ENCODE measurements around the gene ALS2CL.

The ALS2CL gene

GRCh38 chr3:46662771-46663551 is 30.5 kb downstream of the ALS2CL start:
- no peak for DNase-seq

GRCh38 chr3:46661776-46662766 is 31.4 kb downstream of the ALS2CL start:
- DNase-seq = no peak

- no peak for DNase-seq
Observed at GRCh38 chr3:46660543-46661523, 32.6 kb downstream of the ALS2CL start.

- no peak for DNase-seq
Observed at GRCh38 chr3:46660003-46660402, 33.5 kb downstream of the ALS2CL start.

- no peak for DNase-seq
Observed at GRCh38 chr3:46659285-46659684, 34.2 kb downstream of the ALS2CL start.

- DNase-seq = no peak
Observed at GRCh38 chr3:46656778-46657556, 36.5 kb downstream of the ALS2CL start.

GRCh38 chr3:46655271-46655670 is 38.2 kb downstream of the ALS2CL start:
- no peak for DNase-seq

GRCh38 chr3:46651084-46651483 is 42.4 kb downstream of the ALS2CL start:
- DNase-seq = no peak

- DNase-seq = no peak
Observed at GRCh38 chr3:46649436-46649835, 44.0 kb downstream of the ALS2CL start.

- DNase-seq = no peak
Observed at GRCh38 chr3:46648096-46648495, 45.4 kb downstream of the ALS2CL start.

- no peak for DNase-seq
Observed at GRCh38 chr3:46646700-46647099, 46.8 kb downstream of the ALS2CL start.

GRCh38 chr3:46643701-46644100 is 49.8 kb downstream of the ALS2CL start:
- DNase-seq = no peak

- DNase-seq = no peak
Observed at GRCh38 chr3:46642971-46643370, 50.5 kb downstream of the ALS2CL start.

- DNase-seq = no peak
Observed at GRCh38 chr3:46640927-46641326, 52.6 kb downstream of the ALS2CL start.

- no peak for DNase-seq
Observed at GRCh38 chr3:46639221-46639620, 54.3 kb downstream of the ALS2CL start.

- no peak for DNase-seq
Observed at GRCh38 chr3:46634856-46635255, 58.6 kb downstream of the ALS2CL start.

GRCh38 chr3:46632792-46633191 is 60.7 kb downstream of the ALS2CL start:
- no peak for DNase-seq

GRCh38 chr3:46629551-46630517 is 63.6 kb downstream of the ALS2CL start:
- DNase-seq = peak; percentile 78

- DNase-seq = no peak
Observed at GRCh38 chr3:46628901-46629369, 64.5 kb downstream of the ALS2CL start.

GRCh38 chr3:46627078-46627477 is 66.4 kb downstream of the ALS2CL start:
- no peak for DNase-seq
